Upper lobe of left lung (tissue), 4 donors: ENCODE measurements around the gene SPEM1.

Source experiments
- POLR2A ChIP-seq, 4 donors: fragments of 450-650 bp; IDR thresholded peaks; one replicate each; pipeline ENCODE4 v1.5.1; 2016 to 2017; ENCODE audit warnings: antibody characterized with exemption in 4 of 4, mild to moderate bottlenecking in 2 of 4
- POLR2AphosphoS5 ChIP-seq, 2 donors: sonication (generic); formaldehyde crosslinking; IDR thresholded peaks; one replicate each; pipeline ENCODE4 v1.5.1; 2017; ENCODE audit warnings: antibody characterized with exemption in 2 of 2
- TF ChIP-seq, protein P1 (sequence below), 6 experiments: fragments of 450-650 bp in 4 of 6; fragments of 200-600 bp in 2 of 6; sonication (generic) in 2 of 6; IDR thresholded peaks; one replicate each; pipeline ENCODE4 v1.5.1; 2016 to 2019; ENCODE audit warnings: antibody characterized with exemption in 6 of 6

DNA sequence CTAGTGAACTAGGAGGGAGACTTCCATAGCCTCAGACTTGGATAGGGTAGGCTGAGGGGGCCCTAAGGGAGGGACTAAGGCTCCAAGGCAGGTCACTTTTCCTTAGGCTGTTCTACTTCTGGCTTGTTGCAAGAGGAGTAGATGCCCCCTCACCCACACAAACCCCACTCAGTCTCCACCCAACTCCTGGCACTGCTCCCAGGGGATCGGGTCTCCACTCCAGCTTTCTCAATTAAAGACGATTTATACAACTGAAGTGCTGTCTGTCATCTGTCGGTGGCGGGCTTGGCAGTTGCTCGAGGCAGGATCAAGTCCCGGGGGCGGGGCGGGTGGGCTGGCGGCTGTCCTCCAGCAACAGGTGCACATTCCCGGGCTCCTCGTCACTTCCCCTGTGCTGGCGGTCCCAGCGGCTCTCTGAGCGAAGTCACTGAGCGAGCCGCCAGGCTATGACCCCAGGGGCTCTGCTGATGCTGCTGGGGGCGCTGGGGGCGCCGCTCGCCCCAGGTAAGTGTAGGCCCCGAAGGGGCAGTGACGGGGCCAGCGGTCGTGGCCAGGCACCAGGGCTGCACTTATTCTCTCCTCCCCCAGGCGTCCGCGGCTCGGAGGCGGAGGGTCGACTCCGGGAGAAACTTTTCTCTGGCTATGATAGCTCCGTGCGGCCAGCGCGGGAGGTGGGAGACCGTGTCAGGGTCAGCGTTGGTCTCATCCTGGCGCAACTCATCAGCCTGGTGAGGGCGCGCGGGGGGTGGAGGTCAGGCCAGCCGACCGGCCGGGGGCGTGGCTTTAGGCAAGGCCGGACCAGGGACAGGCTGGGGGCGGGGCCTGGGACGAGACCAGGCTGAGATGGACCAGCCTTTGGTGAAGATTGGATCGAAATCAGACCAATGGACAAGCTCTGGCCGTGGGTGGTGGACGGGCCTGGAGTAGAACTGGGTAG is 24.8 kb downstream of the SPEM1 start, which contains the start of gene CHRNB1:
- TF ChIP-seq POLR2A (IDR thresholded peaks at IDR 0.05) = no peak
- TF ChIP-seq, protein P1, sequence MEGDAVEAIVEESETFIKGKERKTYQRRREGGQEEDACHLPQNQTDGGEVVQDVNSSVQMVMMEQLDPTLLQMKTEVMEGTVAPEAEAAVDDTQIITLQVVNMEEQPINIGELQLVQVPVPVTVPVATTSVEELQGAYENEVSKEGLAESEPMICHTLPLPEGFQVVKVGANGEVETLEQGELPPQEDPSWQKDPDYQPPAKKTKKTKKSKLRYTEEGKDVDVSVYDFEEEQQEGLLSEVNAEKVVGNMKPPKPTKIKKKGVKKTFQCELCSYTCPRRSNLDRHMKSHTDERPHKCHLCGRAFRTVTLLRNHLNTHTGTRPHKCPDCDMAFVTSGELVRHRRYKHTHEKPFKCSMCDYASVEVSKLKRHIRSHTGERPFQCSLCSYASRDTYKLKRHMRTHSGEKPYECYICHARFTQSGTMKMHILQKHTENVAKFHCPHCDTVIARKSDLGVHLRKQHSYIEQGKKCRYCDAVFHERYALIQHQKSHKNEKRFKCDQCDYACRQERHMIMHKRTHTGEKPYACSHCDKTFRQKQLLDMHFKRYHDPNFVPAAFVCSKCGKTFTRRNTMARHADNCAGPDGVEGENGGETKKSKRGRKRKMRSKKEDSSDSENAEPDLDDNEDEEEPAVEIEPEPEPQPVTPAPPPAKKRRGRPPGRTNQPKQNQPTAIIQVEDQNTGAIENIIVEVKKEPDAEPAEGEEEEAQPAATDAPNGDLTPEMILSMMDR (IDR thresholded peaks at IDR 0.05) = peak in 2 of 6 experiments; percentile 22 to 27
- no peak for TF ChIP-seq POLR2AphosphoS5 (IDR thresholded peaks at IDR 0.05)
